ENCODE measurements around the gene RABL6. TPM values are rescaled to one million over a fixed set of nuclear protein-coding genes. Genes with fewer than 3 reads are reported as not detected.
"Not testable (repeated sequence)": the region's sequence is repeated elsewhere in the genome, so short reads cannot be mapped to it uniquely, and the experiment has no call there.

RABL6 gene
- total RNA-seq, 6 experiments from 2014 or later: 77.8 to 87.7 (median 84.0) TPM

- TF ChIP-seq, protein P1, sequence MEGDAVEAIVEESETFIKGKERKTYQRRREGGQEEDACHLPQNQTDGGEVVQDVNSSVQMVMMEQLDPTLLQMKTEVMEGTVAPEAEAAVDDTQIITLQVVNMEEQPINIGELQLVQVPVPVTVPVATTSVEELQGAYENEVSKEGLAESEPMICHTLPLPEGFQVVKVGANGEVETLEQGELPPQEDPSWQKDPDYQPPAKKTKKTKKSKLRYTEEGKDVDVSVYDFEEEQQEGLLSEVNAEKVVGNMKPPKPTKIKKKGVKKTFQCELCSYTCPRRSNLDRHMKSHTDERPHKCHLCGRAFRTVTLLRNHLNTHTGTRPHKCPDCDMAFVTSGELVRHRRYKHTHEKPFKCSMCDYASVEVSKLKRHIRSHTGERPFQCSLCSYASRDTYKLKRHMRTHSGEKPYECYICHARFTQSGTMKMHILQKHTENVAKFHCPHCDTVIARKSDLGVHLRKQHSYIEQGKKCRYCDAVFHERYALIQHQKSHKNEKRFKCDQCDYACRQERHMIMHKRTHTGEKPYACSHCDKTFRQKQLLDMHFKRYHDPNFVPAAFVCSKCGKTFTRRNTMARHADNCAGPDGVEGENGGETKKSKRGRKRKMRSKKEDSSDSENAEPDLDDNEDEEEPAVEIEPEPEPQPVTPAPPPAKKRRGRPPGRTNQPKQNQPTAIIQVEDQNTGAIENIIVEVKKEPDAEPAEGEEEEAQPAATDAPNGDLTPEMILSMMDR (IDR thresholded peaks at IDR 0.05): no peak
- H3K4me1 Mint-ChIP-seq (ENCODE audit: low read depth): 0 out of 2 replicates have a peak, but pooled peaks cover 6% of the 10 kb centered on the region
- H3K9me3 Mint-ChIP-seq: no peaks in the 10 kb centered on the region
- H3K27me3 Mint-ChIP-seq (ENCODE audit: insufficient read depth): peaks cover 9% of the 10 kb centered on the region
- H3K4me3 Mint-ChIP-seq: no peak within 1 kb of the TSS
- no peaks in the 10 kb centered on the region for H3K36me3 Mint-ChIP-seq (ENCODE audit: low read depth)
- no peak for DNase-seq
- no peak within 1 kb of the TSS for H3K27ac Mint-ChIP-seq
Measured at GRCh38 chr9:136764301-136764891, 43.4 kb upstream of the RABL6 start, which contains the start of gene LCN15. TSS of gene LCN15 (minus strand) at chr9:136764518. CDS start at chr9:136764488, 30 bp downstream.

- Mint-ChIP-seq H3K9me3 (no peaks in the 10 kb centered on the region), H3K36me3 (ENCODE audit: low read depth) (no peaks in the 10 kb centered on the region), H3K27me3 (ENCODE audit: insufficient read depth) (peaks cover 9% of the 10 kb centered on the region), H3K4me1 (ENCODE audit: low read depth) (0 out of 2 replicates have a peak, but pooled peaks cover 6% of the 10 kb centered on the region), H3K4me3 (no peak overlapping the region), H3K27ac (no peak overlapping the region)
- TF ChIP-seq, protein P1 (IDR thresholded peaks at IDR 0.05): no peak
- no peak for DNase-seq
Measured at GRCh38 chr9:136765041-136765440, 42.7 kb upstream of the RABL6 start.

DNA sequence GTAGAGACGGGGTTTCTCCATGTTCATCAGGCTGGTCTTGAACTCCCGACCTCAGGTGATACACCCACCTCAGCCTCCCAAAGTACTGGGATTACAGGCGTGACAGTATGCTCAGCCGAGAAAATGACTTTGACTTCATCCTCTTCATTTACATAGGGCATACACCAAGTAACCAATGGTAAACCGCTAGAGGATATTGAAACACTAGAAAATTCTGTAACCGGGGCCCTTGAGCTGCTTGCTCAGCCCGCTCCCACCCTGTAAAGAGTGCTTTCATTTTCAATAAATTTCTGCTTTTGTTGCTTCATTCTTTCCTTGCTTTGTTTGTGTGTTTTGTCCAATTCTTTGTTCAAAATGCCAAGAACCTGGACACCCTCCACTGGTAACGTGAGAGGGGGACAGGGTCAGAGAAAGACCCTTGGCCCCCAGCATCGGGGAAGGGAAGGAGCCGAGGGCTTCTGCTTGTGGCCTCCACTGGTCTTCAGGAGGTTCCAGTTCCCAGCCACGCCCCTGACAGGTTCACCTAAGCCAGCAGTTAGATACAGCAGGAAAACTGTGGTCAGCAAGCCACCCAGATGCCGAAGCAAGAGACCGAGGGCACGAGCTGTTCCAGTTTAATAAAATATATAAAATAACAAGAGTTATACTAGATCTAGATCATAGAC lies 41.9 kb upstream of the RABL6 start:
- H3K4me3 Mint-ChIP-seq; DNase-seq; H3K4me1 Mint-ChIP-seq (ENCODE audit: low read depth); H3K9me3 Mint-ChIP-seq; H3K27ac Mint-ChIP-seq; H3K36me3 Mint-ChIP-seq (ENCODE audit: low read depth); H3K27me3 Mint-ChIP-seq (ENCODE audit: insufficient read depth): not testable (repeated sequence)

DNA sequence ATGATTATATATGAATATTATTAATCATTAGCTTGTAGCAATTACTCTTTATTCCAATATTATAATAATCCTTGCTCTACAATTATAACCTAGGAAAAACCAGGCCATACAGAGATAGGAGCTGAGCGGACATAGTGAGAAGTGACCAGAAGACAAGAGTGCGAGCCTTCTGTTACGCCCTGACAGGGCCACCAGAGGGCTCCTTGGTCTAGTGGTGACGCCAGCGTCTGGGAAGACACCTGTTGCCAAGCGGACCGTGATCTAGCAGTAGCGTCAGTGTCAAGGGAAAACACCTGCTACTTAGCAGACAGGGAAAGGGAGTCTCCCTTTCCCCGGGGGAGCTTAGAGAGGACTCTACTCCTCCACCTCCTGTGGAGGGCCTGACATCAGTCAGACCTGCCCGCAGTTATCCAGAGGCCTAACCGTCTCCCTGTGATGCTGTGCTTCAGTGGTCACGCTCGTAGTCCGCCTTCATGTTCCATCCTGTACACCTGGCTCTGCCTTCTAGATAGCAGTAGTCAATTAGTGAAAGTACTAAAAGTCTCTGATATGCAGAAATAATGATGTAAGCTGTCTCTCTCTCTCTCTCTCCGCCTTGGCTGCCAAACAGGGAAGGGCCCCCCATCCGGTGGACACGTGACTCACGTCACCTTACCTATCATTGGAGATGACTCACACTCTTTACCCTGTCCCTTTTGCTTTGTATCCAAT lies 41.2 kb upstream of the RABL6 start:
- H3K9me3 Mint-ChIP-seq; H3K4me1 Mint-ChIP-seq (ENCODE audit: low read depth); H3K36me3 Mint-ChIP-seq (ENCODE audit: low read depth); H3K27ac Mint-ChIP-seq; H3K4me3 Mint-ChIP-seq: not testable (repeated sequence)
- DNase-seq: peak; percentile 37
- TF ChIP-seq, protein P1 (IDR thresholded peaks at IDR 0.05): peak; percentile 68
- peaks cover 11% of the 10 kb centered on the region for H3K27me3 Mint-ChIP-seq (ENCODE audit: insufficient read depth)

- H3K4me1 Mint-ChIP-seq (ENCODE audit: low read depth): no peaks in the 10 kb centered on the region
- H3K27ac Mint-ChIP-seq: no peak overlapping the region
- H3K36me3 Mint-ChIP-seq (ENCODE audit: low read depth): peaks cover 9% of the 10 kb centered on the region
- no peak overlapping the region for H3K4me3 Mint-ChIP-seq
- no peak for DNase-seq
- TF ChIP-seq, protein P1 (IDR thresholded peaks at IDR 0.05): peak; percentile 59; the same call in 1 of the 2 replicates
- H3K9me3 Mint-ChIP-seq: peaks cover 11% of the 10 kb centered on the region
- H3K27me3 Mint-ChIP-seq (ENCODE audit: insufficient read depth): peaks cover 11% of the 10 kb centered on the region
Measured at GRCh38 chr9:136769710-136770191, 38.0 kb upstream of the RABL6 start.
